Mesenteric fat pad (tissue), 1 donor: ENCODE data around the gene RPN2. TPM values are rescaled to one million over a fixed set of nuclear protein-coding genes. Genes with fewer than 3 reads are reported as not detected.

Source experiments
- DNase-seq: peaks from one replicate; pipeline ENCODE4 v3.0.0-alpha.2; 2020; ENCODE audit warnings: low spot score
- total RNA-seq: library from RNA; stranded (reverse); fragmentation: NEBNext Ultra II Directional; extraction: Animal tissue kit (Norgen Biotek cat#: 25700); gene quantifications from one replicate; pipeline ENCODE4 v1.2.1, GENCODE V29; 2021
- donor health status: DM: yes; HTN: yes; CAD: no.

The RPN2 gene
- total RNA-seq, 1 donor from 2014 or later, result 177 TPM

- DNase-seq, result no peak
These were observed 83.4 kb downstream of the RPN2 start for GRCh38 chr20:37262505-37262904.

GRCh38 chr20:37263686-37264085 lies 84.6 kb downstream of the RPN2 start:
- no peak for DNase-seq

GRCh38 chr20:37265152-37265551 lies 86.0 kb downstream of the RPN2 start:
- no peak for DNase-seq

GRCh38 chr20:37266940-37267666 lies 88.0 kb downstream of the RPN2 start:
- DNase-seq, result no peak

GRCh38 chr20:37267667-37268313 lies 88.7 kb downstream of the RPN2 start:
- no peak for DNase-seq

- no peak for DNase-seq
These were observed 91.7 kb downstream of the RPN2 start for GRCh38 chr20:37270576-37271420.

GRCh38 chr20:37271421-37271768 lies 92.3 kb downstream of the RPN2 start:
- DNase-seq, result no peak

- DNase-seq, result no peak
These were observed 94.9 kb downstream of the RPN2 start for GRCh38 chr20:37273988-37274387.

GRCh38 chr20:37274851-37275524 lies 95.9 kb downstream of the RPN2 start:
- DNase-seq, result no peak

GRCh38 chr20:37276494-37277252 lies 97.5 kb downstream of the RPN2 start:
- DNase-seq, result no peak

GRCh38 chr20:37277253-37277593 lies 98.1 kb downstream of the RPN2 start:
- DNase-seq, result no peak

GRCh38 chr20:37278966-37279590 lies 99.9 kb downstream of the RPN2 start:
- no peak for DNase-seq

- no peak for DNase-seq
These were observed 100.7 kb downstream of the RPN2 start for GRCh38 chr20:37279820-37280219.

- no peak for DNase-seq
These were observed 101.3 kb downstream of the RPN2 start for GRCh38 chr20:37280403-37280802.

GRCh38 chr20:37282556-37282955 lies 103.4 kb downstream of the RPN2 start:
- DNase-seq, result no peak

GRCh38 chr20:37283530-37284195 lies 104.5 kb downstream of the RPN2 start:
- no peak for DNase-seq

GRCh38 chr20:37284691-37285161 lies 105.6 kb downstream of the RPN2 start:
- DNase-seq, result no peak

GRCh38 chr20:37285664-37286374 lies 106.7 kb downstream of the RPN2 start:
- no peak for DNase-seq

- no peak for DNase-seq
These were observed 109.0 kb downstream of the RPN2 start for GRCh38 chr20:37288091-37288490.
